Loucy (cell line): ENCODE results near the gene ROBO2.

ENCODE experiments used
- H2AFZ ChIP-seq: fragments of 200-600 bp; sonication (generic); 2 replicates; pipeline ENCODE4 v1.6.0; 2016; ENCODE audit warnings: antibody characterized with exemption, mild to moderate bottlenecking, low read length, moderate library complexity
- H3F3A ChIP-seq: fragments of 200-600 bp; 2 replicates; pipeline ENCODE4 v1.6.0; 2016; ENCODE audit warnings: antibody characterized with exemption, low read depth, mild to moderate bottlenecking
- H3K27me3 ChIP-seq: fragments of 200-600 bp; sonication (generic); 2 replicates; pipeline ENCODE4 v1.6.1; 2014; ENCODE audit warnings: low read length, mild to moderate bottlenecking; ENCODE audit not compliant: insufficient read depth, poor library complexity, severe bottlenecking
- H3K36me3 ChIP-seq: fragments of 200-600 bp; sonication (generic); 2 replicates; pipeline ENCODE4 v1.6.1; 2016; ENCODE audit warnings: low read length; ENCODE audit not compliant: insufficient read depth
- H3K4me1 ChIP-seq: fragments of 200-600 bp; sonication (generic); 2 replicates; pipeline ENCODE4 v1.5.1; 2014; ENCODE audit warnings: low read length, mild to moderate bottlenecking; ENCODE audit not compliant: insufficient read depth, poor library complexity, severe bottlenecking
- H3K4me2 ChIP-seq: fragments of 200-600 bp; sonication (generic); 2 replicates; pipeline ENCODE4 v1.6.0; 2014; ENCODE audit warnings: antibody characterized with exemption, low read length, low read depth, mild to moderate bottlenecking; ENCODE audit not compliant: poor library complexity, severe bottlenecking
- H3K4me3 ChIP-seq: fragments of 200-600 bp; sonication (generic); 2 replicates; pipeline ENCODE4 v1.5.1; 2014; ENCODE audit warnings: low read length, mild to moderate bottlenecking, mixed read lengths; ENCODE audit not compliant: poor library complexity, severe bottlenecking
- H3K79me2 ChIP-seq: fragments of 200-600 bp; sonication (generic); 2 replicates; pipeline ENCODE4 v1.6.1; 2014; ENCODE audit warnings: low read length; ENCODE audit not compliant: insufficient read depth
- H3K9ac ChIP-seq: fragments of 200-600 bp; sonication (generic); 2 replicates; pipeline ENCODE4 v1.6.0; 2014; ENCODE audit warnings: mild to moderate bottlenecking, low read depth, low read length, moderate library complexity; ENCODE audit not compliant: poor library complexity, severe bottlenecking
- H3K9me2 ChIP-seq: fragments of 200-600 bp; sonication (generic); replicated peaks from 2 replicates; pipeline ENCODE4 v1.6.1; 2016; ENCODE audit warnings: low read depth, low read length, mixed read lengths
- H3K9me3 ChIP-seq: fragments of 200-600 bp; sonication (generic); 2 replicates; pipeline ENCODE4 v1.6.1; 2014; ENCODE audit warnings: mild to moderate bottlenecking, antibody characterized with exemption, low read length, low read depth; ENCODE audit not compliant: insufficient read depth
- H4K20me1 ChIP-seq: fragments of 200-600 bp; sonication (generic); 2 replicates; pipeline ENCODE4 v1.6.0; 2014; ENCODE audit warnings: antibody characterized with exemption, low read length, mild to moderate bottlenecking; ENCODE audit not compliant: insufficient read depth, poor library complexity, severe bottlenecking
- CTCF ChIP-seq: fragments of 200-600 bp; sonication (generic); conservative IDR thresholded peaks from 2 replicates; pipeline ENCODE4 v1.5.1; 2014; ENCODE audit warnings: mild to moderate bottlenecking, antibody characterized with exemption, low read length
- EZH2phosphoT487 ChIP-seq: fragments of 200-600 bp; IDR thresholded peaks from 2 replicates; pipeline ENCODE4 v1.6.1; 2018; ENCODE audit warnings: antibody characterized with exemption, mild to moderate bottlenecking, moderate library complexity, borderline replicate concordance

ROBO2 gene

GRCh38 chr3:77464111-77464688, 424.3 kb downstream of the ROBO2 start:
- H3K4me2 ChIP-seq, result no peak overlapping the region
- no peak for TF ChIP-seq EZH2phosphoT487
- no peak for TF ChIP-seq CTCF
- H3K9ac ChIP-seq, result no peak overlapping the region
- no peaks in the 10 kb centered on the region for H3K36me3 ChIP-seq
- H3F3A ChIP-seq, result no peaks in the 10 kb centered on the region
- no peak overlapping the region for H2AFZ ChIP-seq
- H3K9me3 ChIP-seq, result no peaks in the 10 kb centered on the region
- H3K9me2 ChIP-seq, result no peaks in the 10 kb centered on the region
- no peaks in the 10 kb centered on the region for H3K4me1 ChIP-seq
- H3K79me2 ChIP-seq, result no peaks in the 10 kb centered on the region
- no peaks in the 10 kb centered on the region for H3K27me3 ChIP-seq
- H4K20me1 ChIP-seq, result no peaks in the 10 kb centered on the region
- H3K4me3 ChIP-seq, result no peak overlapping the region

GRCh38 chr3:77466562-77467115, 426.7 kb downstream of the ROBO2 start:
- no peaks in the 10 kb centered on the region for H4K20me1 ChIP-seq
- H3K36me3 ChIP-seq, result no peaks in the 10 kb centered on the region
- no peaks in the 10 kb centered on the region for H3K4me1 ChIP-seq
- no peak overlapping the region for H3K4me3 ChIP-seq
- H3K79me2 ChIP-seq, result no peaks in the 10 kb centered on the region
- no peak overlapping the region for H3K4me2 ChIP-seq
- H3K9me2 ChIP-seq, result no peaks in the 10 kb centered on the region
- H3K9me3 ChIP-seq, result no peaks in the 10 kb centered on the region
- no peak for TF ChIP-seq EZH2phosphoT487
- no peak for TF ChIP-seq CTCF
- H3K9ac ChIP-seq, result no peak overlapping the region
- H3K27me3 ChIP-seq, result no peaks in the 10 kb centered on the region
- H2AFZ ChIP-seq, result no peak overlapping the region
- no peaks in the 10 kb centered on the region for H3F3A ChIP-seq

GRCh38 chr3:77467702-77468625, 428.1 kb downstream of the ROBO2 start:
- Histone ChIP-seq H3K9me3 (no peaks in the 10 kb centered on the region), H3K4me2 (no peak overlapping the region), H3K9ac (no peak overlapping the region), H4K20me1 (no peaks in the 10 kb centered on the region), H3F3A (no peaks in the 10 kb centered on the region), H3K79me2 (no peaks in the 10 kb centered on the region), H2AFZ (no peak overlapping the region), H3K36me3 (no peaks in the 10 kb centered on the region), H3K9me2 (no peaks in the 10 kb centered on the region), H3K4me1 (no peaks in the 10 kb centered on the region), H3K4me3 (no peak overlapping the region), H3K27me3 (no peaks in the 10 kb centered on the region)
- TF ChIP-seq EZH2phosphoT487 (no peak), CTCF (no peak)
